Measurements from ENCODE around the gene PLEKHA8.

- TF ChIP-seq CTCF (IDR thresholded peaks at IDR 0.05; ENCODE audit: low read length) (no peak), EZH2 (optimal IDR thresholded peaks at IDR 0.05; ENCODE audit: low read depth, low read length) (no peak)
Measured at GRCh38 chr7:30177186-30177585, 149.0 kb downstream of the PLEKHA8 start.
